SW 1271 (cell line): ENCODE measurements around the gene CHTF18.
"Not testable (repeated sequence)": the region's sequence is repeated elsewhere in the genome, so short reads cannot be mapped to it uniquely, and the experiment has no call there.

Source experiments
- DNase-seq, 2 experiments: peaks; one replicate each; lab custom pipeline; 2025; lab: John Stamatoyannopoulos, UW

Gene CHTF18

DNA sequence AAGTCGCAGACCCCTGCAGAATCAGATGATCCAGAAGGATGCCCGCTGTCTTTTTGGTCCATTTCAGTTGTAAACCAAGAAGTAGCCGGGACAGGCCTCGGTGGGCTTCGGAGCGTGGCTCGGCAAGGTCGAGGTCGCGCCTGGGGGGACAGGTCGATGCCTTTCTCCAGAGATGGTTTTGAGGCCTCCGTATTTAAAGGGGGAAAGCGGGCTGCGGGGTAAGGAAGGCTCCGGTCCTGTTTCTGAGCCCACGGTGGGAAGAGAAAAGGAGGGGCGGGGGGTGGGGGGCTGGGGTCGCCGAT, 19.6 kb downstream of the CHTF18 start:
- DNase-seq = no peak

DNA sequence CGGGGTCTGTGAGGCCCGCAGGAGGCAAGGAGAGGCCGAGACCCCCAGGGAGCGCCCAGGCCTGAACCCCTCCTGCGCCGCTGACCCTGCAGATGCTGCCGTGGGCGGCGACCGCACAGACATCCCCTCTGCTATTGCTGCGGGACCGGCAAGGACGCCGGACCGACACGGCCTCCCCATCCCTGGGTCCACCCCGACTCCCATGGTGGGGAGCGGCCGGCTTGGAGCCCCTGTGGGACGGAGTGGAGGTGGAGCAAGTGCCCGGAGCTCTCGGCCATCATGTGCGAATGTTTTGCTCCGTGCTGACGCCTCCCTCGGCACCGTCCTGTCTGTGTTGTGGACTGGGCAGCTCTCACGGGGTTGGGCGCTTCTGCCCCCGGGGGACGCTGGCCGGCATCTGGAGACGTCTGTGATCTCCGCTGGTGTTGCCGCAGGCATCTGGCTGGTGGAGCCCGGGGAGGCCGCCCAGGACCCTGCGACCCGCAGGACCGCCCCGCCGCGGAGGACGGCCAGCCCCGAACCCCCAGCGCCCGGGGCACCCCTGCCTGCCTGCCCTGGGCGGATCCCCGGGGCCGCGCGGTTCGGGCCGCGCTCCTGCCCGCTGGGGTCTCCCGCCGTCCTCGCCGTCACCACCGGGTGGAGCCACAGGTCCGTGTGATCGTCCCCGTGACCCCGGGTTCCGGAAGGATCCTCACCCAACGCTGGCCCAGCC, 24.9 kb downstream of the CHTF18 start:
- DNase-seq = no peak

- DNase-seq = no peak
Measured at GRCh38 chr16:813916-814412, 25.5 kb downstream of the CHTF18 start.

DNA sequence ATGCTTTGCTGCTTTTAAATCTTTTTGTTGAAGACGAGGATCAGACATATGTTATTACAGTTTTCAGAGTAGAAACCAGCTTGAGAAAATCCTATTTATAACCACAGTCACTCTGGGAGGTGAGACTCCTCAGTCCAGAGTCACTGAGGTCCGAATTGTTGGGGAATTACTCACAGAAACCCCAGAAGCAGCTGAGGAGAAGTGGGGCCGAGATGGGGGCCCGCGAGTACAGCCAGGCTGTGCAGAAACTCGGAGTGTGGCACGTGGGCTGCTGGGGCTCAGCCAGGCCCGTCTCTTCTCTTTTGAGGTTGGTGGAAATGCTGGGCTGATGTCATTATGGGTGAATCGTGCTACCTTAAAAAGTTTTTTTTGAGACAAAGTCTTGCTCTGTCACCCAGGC, 26.6 kb downstream of the CHTF18 start:
- DNase-seq = no peak

- no peak for DNase-seq
Measured at GRCh38 chr16:815861-816260, 27.4 kb downstream of the CHTF18 start.

DNA sequence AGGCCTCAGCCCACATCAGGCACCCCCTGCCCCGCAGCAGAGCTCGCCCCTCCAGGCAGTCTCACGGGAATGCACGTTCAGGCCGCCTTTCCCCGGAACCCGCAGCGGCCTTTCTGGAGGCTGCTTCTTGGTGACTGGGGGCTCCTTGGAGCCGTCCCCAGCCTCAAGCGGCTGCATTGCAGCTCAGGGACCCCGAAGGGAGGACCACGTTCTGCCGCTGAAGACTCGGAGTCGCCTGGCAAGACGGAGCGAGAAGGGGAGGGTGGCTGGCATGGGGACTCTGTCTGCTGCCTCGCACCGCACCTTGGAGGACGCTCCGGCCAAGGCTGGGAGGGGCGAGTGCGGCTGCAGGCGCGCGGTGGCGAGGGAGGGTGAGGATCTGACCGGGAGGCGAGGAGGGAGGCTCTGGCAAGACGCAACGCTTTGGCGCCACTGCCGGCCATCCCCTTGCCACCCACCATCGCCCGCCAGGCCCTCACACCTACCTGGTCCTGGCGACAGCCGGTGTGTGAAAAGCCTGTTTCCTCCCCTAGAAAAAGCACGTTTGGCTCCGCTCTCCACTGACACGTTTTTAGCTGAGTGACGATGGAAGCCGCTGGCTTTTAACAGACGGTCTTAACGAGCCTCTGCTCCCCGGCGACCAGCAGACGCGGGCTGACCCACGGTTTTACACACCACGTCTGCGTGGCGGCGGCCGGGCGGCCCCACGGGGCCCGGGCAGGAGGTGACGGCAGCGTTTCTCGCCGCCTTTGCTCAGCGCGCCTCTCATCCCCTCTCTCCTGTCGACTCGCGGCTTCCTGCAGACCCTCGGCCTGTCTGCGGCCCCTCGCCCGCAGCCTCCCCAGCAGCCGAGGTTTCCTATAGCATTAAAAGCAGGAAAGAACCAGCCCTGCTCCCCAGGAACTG, 28.8 kb downstream of the CHTF18 start:
- DNase-seq = no peak

GRCh38 chr16:818132-818531, 29.7 kb downstream of the CHTF18 start:
- no peak for DNase-seq

GRCh38 chr16:818592-818991, 30.2 kb downstream of the CHTF18 start:
- no peak for DNase-seq

GRCh38 chr16:819336-820043, 31.1 kb downstream of the CHTF18 start:
- no peak for DNase-seq

- DNase-seq = not testable (repeated sequence)
Measured at GRCh38 chr16:820044-820408, 31.6 kb downstream of the CHTF18 start.

DNA sequence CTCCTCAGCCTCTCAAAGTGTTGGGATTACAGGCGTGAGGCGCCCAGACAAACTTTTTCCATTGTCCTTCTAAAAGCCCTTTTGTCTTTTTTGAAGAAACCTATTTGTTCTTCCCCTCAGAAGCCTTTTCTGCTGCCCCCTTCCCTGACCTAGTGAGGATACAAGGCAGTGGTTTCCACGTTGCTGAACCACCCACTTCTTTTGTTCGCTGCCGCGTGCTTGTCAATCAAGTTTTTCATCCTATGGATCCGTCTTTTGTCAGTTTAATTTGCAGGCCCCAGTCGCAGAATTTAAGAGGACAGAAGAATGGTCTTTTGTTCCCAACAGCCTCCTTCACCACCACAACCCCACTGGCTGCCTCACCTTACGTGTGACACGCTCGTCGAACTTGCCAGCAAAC, 32.3 kb downstream of the CHTF18 start:
- no peak for DNase-seq

- no peak for DNase-seq
Measured at GRCh38 chr16:821751-822150, 33.3 kb downstream of the CHTF18 start.

- no peak for DNase-seq
Measured at GRCh38 chr16:822174-822908, 33.9 kb downstream of the CHTF18 start.

GRCh38 chr16:822909-823297, 34.5 kb downstream of the CHTF18 start:
- no peak for DNase-seq

GRCh38 chr16:824194-824593, 35.8 kb downstream of the CHTF18 start:
- no peak for DNase-seq

DNA sequence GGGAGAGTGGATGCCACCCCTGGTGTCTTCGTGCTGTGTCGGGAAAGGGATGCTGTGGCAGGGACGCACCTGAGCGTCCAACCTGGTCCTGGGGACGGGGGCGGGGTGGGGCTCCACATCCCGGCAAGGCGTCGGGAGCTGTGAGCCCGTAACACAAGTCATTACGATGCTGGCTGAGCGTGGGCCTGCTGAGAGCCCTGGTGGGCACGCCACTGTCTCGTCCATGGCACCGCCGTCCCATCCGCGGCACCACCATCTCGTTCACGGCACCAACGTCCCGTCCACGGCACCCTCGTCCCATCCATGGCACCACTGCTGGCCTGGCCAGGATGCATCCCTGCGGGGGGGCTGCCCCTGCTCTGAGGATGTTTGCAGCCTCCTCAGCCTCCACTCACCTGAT, 36.2 kb downstream of the CHTF18 start:
- DNase-seq = no peak

DNA sequence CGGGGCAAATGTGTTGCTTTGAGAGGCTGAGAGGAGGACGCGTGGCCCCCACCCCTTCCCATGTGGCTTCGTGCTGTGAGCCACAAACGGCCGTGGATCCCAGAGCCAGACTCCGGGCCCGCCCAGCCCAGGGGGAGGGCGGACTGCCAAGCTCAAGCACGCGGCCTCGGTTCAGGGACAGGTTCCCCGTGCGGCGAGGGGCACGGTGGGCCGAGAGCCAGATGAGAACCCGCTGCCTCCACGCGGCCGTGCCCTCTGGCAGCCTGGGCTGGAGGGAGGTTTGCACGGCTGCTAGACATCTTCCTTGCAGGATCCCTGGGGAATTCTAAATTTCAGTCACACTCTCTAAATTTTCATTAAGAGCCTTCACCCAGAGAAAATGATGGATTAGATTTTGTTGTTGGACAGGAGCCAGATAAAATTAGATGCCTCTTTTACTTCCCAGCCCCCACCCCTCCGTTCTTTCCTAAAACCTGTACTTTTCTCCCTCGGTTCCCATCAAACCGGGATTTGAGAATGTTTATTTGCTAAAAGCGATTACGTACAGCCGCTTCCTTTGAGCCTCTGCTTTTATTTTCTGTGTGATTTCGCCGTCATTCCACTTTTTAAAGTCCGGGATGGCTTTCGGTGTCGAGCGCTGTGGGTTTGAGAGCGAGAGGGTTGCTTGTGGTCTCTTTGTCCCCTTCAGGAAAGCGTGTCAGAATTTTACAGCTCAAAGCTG, 37.1 kb downstream of the CHTF18 start:
- DNase-seq = no peak

- DNase-seq = no peak
Measured at GRCh38 chr16:827513-827912, 39.1 kb downstream of the CHTF18 start.

GRCh38 chr16:828891-829290, 40.5 kb downstream of the CHTF18 start:
- no peak for DNase-seq

GRCh38 chr16:830107-830870, 41.9 kb downstream of the CHTF18 start:
- DNase-seq = no peak
